Left ventricle myocardium inferior (tissue), 1 donor: ENCODE results near the gene CDH4. TPM values are rescaled to one million over a fixed set of nuclear protein-coding genes. Genes with fewer than 3 reads are reported as not detected.

Source experiments
- DNase-seq: peaks from one replicate; pipeline ENCODE4 v3.0.0-alpha.2; 2020
- H3K27ac ChIP-seq: fragments of 200-600 bp; replicated peaks from 2 replicates; pipeline ENCODE4 v1.8.0; 2021
- H3K27me3 ChIP-seq: fragments of 200-600 bp; 2 replicates; pipeline ENCODE4 v1.8.0; 2021; ENCODE audit warnings: low read depth
- H3K36me3 ChIP-seq: fragments of 200-600 bp; 2 replicates; pipeline ENCODE4 v1.8.0; 2021
- H3K4me1 ChIP-seq: fragments of 200-600 bp; 2 replicates; pipeline ENCODE4 v1.8.0; 2021
- H3K4me3 ChIP-seq: fragments of 200-600 bp; 2 replicates; pipeline ENCODE4 v1.8.0; 2021; ENCODE audit warnings: mild to moderate bottlenecking, moderate library complexity
- H3K9me3 ChIP-seq: fragments of 200-600 bp; replicated peaks from 2 replicates; pipeline ENCODE4 v1.8.0; 2021
- intact Hi-C: fragments of 100-400 bp; cut with micrococcal nuclease; formaldehyde crosslinking; loops from one replicate; pipeline ENCODE4 v1.11.0; 2022
- total RNA-seq: library from RNA; stranded (reverse); fragmentation: NEBNext Ultra II Directional; extraction: Animal tissue kit (Norgen Biotek cat#: 25700); gene quantifications from one replicate; pipeline ENCODE4 v1.2.1, GENCODE V29; 2021
- TF ChIP-seq, protein P1 (sequence below): fragments of 200-600 bp; IDR thresholded peaks from 2 replicates; pipeline ENCODE4 v1.8.0; 2021; ENCODE audit warnings: antibody characterized with exemption, mild to moderate bottlenecking, borderline replicate concordance
- donor health status: DM: no; HTN: yes; CAD: no; lungs with severe emphysema.

CDH4 gene
- total RNA-seq, 1 donor from 2014 or later: 0.05 TPM

GRCh38 chr20:61810738-61811135 is 558.7 kb downstream of the CDH4 start:
- Histone ChIP-seq H3K27me3 (peaks cover 92% of the 10 kb centered on the region), H3K36me3 (no peaks in the 10 kb centered on the region), H3K4me1 (no peaks in the 10 kb centered on the region), H3K9me3 (no peaks in the 10 kb centered on the region), H3K4me3 (no peak overlapping the region), H3K27ac (no peak overlapping the region)
- intact Hi-C loops: no loop called here
- DNase-seq: no peak
- TF ChIP-seq, protein P1, sequence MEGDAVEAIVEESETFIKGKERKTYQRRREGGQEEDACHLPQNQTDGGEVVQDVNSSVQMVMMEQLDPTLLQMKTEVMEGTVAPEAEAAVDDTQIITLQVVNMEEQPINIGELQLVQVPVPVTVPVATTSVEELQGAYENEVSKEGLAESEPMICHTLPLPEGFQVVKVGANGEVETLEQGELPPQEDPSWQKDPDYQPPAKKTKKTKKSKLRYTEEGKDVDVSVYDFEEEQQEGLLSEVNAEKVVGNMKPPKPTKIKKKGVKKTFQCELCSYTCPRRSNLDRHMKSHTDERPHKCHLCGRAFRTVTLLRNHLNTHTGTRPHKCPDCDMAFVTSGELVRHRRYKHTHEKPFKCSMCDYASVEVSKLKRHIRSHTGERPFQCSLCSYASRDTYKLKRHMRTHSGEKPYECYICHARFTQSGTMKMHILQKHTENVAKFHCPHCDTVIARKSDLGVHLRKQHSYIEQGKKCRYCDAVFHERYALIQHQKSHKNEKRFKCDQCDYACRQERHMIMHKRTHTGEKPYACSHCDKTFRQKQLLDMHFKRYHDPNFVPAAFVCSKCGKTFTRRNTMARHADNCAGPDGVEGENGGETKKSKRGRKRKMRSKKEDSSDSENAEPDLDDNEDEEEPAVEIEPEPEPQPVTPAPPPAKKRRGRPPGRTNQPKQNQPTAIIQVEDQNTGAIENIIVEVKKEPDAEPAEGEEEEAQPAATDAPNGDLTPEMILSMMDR: no peak

DNA sequence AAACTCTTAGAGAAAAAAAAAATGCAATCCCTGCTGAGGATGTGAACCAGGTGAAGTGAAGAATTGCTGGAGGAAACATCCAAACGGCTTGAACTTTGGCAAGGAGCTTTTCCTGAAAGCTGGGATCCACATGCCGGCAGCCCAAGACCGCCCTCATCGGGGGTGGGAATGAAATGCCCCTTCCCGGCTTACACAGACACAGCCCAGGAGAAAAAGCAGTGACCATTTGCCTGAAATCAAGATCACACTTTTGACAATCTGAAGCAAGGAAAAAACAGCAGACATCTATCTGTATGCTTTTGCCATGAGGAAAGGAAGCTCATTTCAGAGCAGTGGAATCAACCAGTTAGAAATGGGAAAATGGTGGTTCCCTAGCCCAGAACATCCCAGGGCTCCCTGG is 559.1 kb downstream of the CDH4 start:
- Histone ChIP-seq H3K9me3 (no peaks in the 10 kb centered on the region), H3K36me3 (no peaks in the 10 kb centered on the region), H3K4me1 (no peaks in the 10 kb centered on the region), H3K27ac (no peak overlapping the region), H3K27me3 (peaks cover 88% of the 10 kb centered on the region), H3K4me3 (no peak overlapping the region)
- TF ChIP-seq, protein P1: no peak
- intact Hi-C loops: no loop called here
- DNase-seq: no peak

- intact Hi-C loops: no loop called here
- no peak overlapping the region for H3K27ac ChIP-seq
- no peaks in the 10 kb centered on the region for H3K4me1 ChIP-seq
- no peak for DNase-seq
- H3K9me3 ChIP-seq: no peaks in the 10 kb centered on the region
- no peaks in the 10 kb centered on the region for H3K36me3 ChIP-seq
- peaks cover 76% of the 10 kb centered on the region for H3K27me3 ChIP-seq
- no peak overlapping the region for H3K4me3 ChIP-seq
- TF ChIP-seq, protein P1: no peak
These were observed 560.2 kb downstream of the CDH4 start for GRCh38 chr20:61812121-61812844.

GRCh38 chr20:61812845-61813485 is 560.9 kb downstream of the CDH4 start:
- Histone ChIP-seq H3K36me3 (no peaks in the 10 kb centered on the region), H3K4me1 (no peaks in the 10 kb centered on the region), H3K9me3 (no peaks in the 10 kb centered on the region), H3K27me3 (peaks cover 70% of the 10 kb centered on the region), H3K4me3 (no peak overlapping the region), H3K27ac (no peak overlapping the region)
- TF ChIP-seq, protein P1: no peak
- no peak for DNase-seq
- intact Hi-C loops: no loop called here

GRCh38 chr20:61813791-61814190 is 561.7 kb downstream of the CDH4 start:
- Histone ChIP-seq H3K36me3 (no peaks in the 10 kb centered on the region), H3K4me1 (no peaks in the 10 kb centered on the region), H3K4me3 (no peak overlapping the region), H3K9me3 (no peaks in the 10 kb centered on the region), H3K27ac (no peak overlapping the region), H3K27me3 (peaks cover 63% of the 10 kb centered on the region)
- intact Hi-C loops: no loop called here
- DNase-seq: no peak
- TF ChIP-seq, protein P1: no peak
